WI38 (cell line): Measurements from ENCODE around the gene MAD2L1.
"Not testable (repeated sequence)": the region's sequence is repeated elsewhere in the genome, so short reads cannot be mapped to it uniquely, and the experiment has no call there.

Experiments used
- H3K4me3 ChIP-seq: 2 replicates; pipeline ENCODE4 v1.5.1; 2011; ENCODE audit warnings: low read depth, mild to moderate bottlenecking, control low read depth, low read length
- CTCF ChIP-seq: IDR thresholded peaks from 2 replicates; pipeline ENCODE4 v1.5.1; 2012; ENCODE audit warnings: low read depth, mild to moderate bottlenecking, control low read depth, low read length

Gene MAD2L1

GRCh38 chr4:120078216-120078615 is 11.6 kb upstream of the MAD2L1 start:
- no peak overlapping the region for H3K4me3 ChIP-seq
- TF ChIP-seq CTCF: no peak

GRCh38 chr4:120071192-120071795 is 4.6 kb upstream of the MAD2L1 start:
- H3K4me3 ChIP-seq: no peak overlapping the region
- TF ChIP-seq CTCF: no peak

- no peak overlapping the region for H3K4me3 ChIP-seq
- TF ChIP-seq CTCF: no peak
Observed at GRCh38 chr4:120070196-120070595, 3.5 kb upstream of the MAD2L1 start.

- H3K4me3 ChIP-seq: peak overlapping the region; percentile 81
Observed at GRCh38 chr4:120065974-120066516, 603 bp downstream of the MAD2L1 start.

GRCh38 chr4:120064887-120065286 is 1.8 kb downstream of the MAD2L1 start:
- no peak overlapping the region; the same call in 1 of the 2 replicates for H3K4me3 ChIP-seq

More at GRCh38 chr4:120065974-120066516, 603 bp downstream of the MAD2L1 start:
- no peak for TF ChIP-seq CTCF

GRCh38 chr4:120063711-120064110 is 2.9 kb downstream of the MAD2L1 start:
- not testable (repeated sequence) for H3K4me3 ChIP-seq

More at GRCh38 chr4:120064887-120065286, 1.8 kb downstream of the MAD2L1 start:
- no peak for TF ChIP-seq CTCF

- no peak for TF ChIP-seq CTCF
- H3K4me3 ChIP-seq: no peak overlapping the region
Observed at GRCh38 chr4:120062663-120063195, 3.9 kb downstream of the MAD2L1 start.
